Activated naive CD8-positive, alpha-beta T cell treated with anti-CD3 and anti-CD28 coated beads, Interleukin-2, amount 50 U/mL, for 16 hours (primary cell): ENCODE results near the gene ITGA11.

Experiments
- DNase-seq: peaks from one replicate; pipeline ENCODE4 v3.0.0-alpha.2; 2020; ENCODE audit warnings: low read depth, low spot score

ITGA11 gene

GRCh38 chr15:68289621-68290352 is 142.2 kb downstream of the ITGA11 start:
- no peak for DNase-seq

GRCh38 chr15:68289057-68289456 is 142.9 kb downstream of the ITGA11 start:
- DNase-seq: no peak

GRCh38 chr15:68286256-68286655 is 145.7 kb downstream of the ITGA11 start:
- no peak for DNase-seq

- DNase-seq: no peak
Observed at GRCh38 chr15:68285259-68285980, 146.5 kb downstream of the ITGA11 start.

- no peak for DNase-seq
Observed at GRCh38 chr15:68284616-68285258, 147.2 kb downstream of the ITGA11 start.

GRCh38 chr15:68283401-68283800 is 148.6 kb downstream of the ITGA11 start:
- DNase-seq: no peak

- DNase-seq: no peak
Observed at GRCh38 chr15:68281008-68281407, 151.0 kb downstream of the ITGA11 start.

- no peak for DNase-seq
Observed at GRCh38 chr15:68279779-68280753, 151.9 kb downstream of the ITGA11 start.

GRCh38 chr15:68278595-68279405 is 153.2 kb downstream of the ITGA11 start:
- no peak for DNase-seq

- DNase-seq: peak; percentile 51
Observed at GRCh38 chr15:68278345-68278594, 153.7 kb downstream of the ITGA11 start.

GRCh38 chr15:68277603-68278344 is 154.2 kb downstream of the ITGA11 start, which contains the start of gene FEM1B:
Gene FEM1B, plus strand, starts transcription at chr15:68277745. Its CDS starts 673 bp downstream, at chr15:68278418.
- DNase-seq: peak; percentile 68

GRCh38 chr15:68277131-68277602 is 154.8 kb downstream of the ITGA11 start:
- no peak for DNase-seq

- DNase-seq: no peak
Observed at GRCh38 chr15:68276668-68277067, 155.3 kb downstream of the ITGA11 start.

GRCh38 chr15:68275165-68275746 is 156.7 kb downstream of the ITGA11 start:
- DNase-seq: no peak

GRCh38 chr15:68274201-68274848 is 157.6 kb downstream of the ITGA11 start:
- DNase-seq: no peak

GRCh38 chr15:68272721-68273271 is 159.2 kb downstream of the ITGA11 start:
- no peak for DNase-seq

- no peak for DNase-seq
Observed at GRCh38 chr15:68271854-68272471, 160.0 kb downstream of the ITGA11 start.

GRCh38 chr15:68268405-68268804 is 163.6 kb downstream of the ITGA11 start:
- no peak for DNase-seq
